Measurements from ENCODE around the gene CRK. TPM values are rescaled to one million over a fixed set of nuclear protein-coding genes. Genes with fewer than 3 reads are reported as not detected.

The CRK gene
- total RNA-seq, 3 donors from 2014 or later: 73.9 to 85.3 (median 74.0) TPM

DNA sequence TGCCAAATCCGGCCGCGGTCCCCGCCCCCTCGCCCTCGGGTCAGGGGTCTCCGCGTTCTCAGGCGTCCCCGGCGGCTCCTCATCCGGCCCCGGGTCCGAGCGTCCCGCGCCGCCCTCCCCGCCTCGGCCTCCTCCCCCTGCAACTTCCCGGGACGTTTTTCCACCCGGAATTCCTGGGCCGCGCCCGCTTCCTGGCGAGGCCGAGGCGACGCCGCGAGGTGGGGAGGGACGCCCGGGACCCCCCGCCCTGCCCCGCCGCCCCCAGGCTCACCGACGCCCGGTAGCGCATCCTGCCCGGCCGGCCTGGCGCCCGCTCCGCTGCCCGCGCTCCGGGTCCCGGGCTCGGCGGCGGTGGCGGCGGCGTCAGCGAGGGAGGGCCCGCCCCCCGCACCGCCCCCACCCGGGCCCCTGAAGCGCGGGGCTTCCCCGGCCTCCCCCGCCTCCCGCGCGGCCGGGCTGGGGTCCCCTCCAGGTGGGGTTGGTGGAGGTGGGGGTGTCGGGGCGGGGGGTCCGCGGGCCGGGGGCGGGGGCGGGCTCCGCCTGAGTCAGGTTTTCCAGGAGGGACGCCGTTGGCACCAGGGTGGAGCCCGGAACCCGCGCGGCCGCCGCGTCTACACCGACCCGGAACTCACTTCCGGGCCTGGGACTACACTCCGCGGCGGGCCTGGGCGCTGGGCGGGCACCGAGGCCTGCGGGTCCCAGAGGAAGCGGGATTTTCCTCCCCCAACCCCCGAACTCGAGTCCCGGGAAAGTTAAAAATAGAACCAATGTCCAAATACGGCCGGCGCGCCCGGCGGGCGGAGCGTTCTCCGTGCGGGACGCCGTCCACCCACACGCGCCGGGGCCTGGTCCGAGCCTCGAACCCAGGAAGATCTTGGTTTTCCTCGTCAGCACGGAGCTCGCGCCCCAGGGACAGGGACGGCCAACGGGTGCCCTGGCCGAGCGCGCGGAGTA is 29.7 kb upstream of the CRK start:
- TF ChIP-seq, protein P1, sequence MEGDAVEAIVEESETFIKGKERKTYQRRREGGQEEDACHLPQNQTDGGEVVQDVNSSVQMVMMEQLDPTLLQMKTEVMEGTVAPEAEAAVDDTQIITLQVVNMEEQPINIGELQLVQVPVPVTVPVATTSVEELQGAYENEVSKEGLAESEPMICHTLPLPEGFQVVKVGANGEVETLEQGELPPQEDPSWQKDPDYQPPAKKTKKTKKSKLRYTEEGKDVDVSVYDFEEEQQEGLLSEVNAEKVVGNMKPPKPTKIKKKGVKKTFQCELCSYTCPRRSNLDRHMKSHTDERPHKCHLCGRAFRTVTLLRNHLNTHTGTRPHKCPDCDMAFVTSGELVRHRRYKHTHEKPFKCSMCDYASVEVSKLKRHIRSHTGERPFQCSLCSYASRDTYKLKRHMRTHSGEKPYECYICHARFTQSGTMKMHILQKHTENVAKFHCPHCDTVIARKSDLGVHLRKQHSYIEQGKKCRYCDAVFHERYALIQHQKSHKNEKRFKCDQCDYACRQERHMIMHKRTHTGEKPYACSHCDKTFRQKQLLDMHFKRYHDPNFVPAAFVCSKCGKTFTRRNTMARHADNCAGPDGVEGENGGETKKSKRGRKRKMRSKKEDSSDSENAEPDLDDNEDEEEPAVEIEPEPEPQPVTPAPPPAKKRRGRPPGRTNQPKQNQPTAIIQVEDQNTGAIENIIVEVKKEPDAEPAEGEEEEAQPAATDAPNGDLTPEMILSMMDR (IDR thresholded peaks at IDR 0.05): no peak

DNA sequence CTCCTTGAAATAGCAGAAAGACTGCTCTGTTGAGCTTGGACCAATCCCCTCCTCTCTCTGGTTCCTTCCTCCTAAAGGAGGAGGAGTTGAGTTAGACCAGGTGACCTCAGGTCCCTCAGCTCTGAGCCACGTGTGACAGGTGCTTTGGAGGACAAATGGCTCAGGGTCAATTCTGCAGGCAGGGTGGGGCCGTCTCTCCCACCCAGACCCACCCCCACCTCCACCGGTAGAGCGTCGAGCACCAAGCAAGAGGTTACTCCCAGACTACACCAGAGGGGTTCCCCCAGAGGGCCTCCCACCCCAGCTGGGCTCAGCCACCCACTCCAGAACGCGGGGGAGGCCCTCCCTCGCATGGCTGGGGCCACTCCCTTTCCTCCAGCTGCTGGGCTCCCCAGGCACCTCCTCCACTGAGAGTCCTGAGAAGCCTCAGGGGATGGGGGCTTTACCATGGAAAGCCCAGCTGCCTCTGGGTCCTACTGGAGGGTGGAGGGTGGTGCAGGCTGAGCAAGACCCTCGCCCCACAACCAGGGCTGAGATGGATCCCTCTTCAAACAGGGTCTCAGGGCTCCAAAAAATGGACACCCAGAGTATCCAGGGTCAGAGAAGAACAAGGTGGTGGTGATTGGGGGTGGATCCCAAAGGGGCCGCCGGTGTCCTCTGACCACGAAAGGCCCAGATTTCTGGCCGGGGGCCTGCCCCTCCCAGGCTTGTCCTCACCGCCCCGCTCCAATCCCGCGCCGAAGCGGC is 28.8 kb upstream of the CRK start:
- H3K4me1 ChIP-seq (ENCODE audit: low read depth): peaks cover 28% of the 10 kb centered on the region

More for the DNA sequence above, 29.7 kb upstream of the CRK start:
- DNase-seq: peak; percentile 78 to 88 (median 86)
- Histone ChIP-seq H3K36me3 (ENCODE audit: low read depth) (peaks cover under 1% of the 10 kb centered on the region), H3K9me3 (no peaks in the 10 kb centered on the region), H3K4me3 (peak overlapping the region; percentile 84), H3K4me1 (ENCODE audit: low read depth) (peaks cover 35% of the 10 kb centered on the region)
- intact Hi-C loops (cut with DNase I, micrococcal nuclease): no loop called here
- ATAC-seq: peak; percentile 42

DNA sequence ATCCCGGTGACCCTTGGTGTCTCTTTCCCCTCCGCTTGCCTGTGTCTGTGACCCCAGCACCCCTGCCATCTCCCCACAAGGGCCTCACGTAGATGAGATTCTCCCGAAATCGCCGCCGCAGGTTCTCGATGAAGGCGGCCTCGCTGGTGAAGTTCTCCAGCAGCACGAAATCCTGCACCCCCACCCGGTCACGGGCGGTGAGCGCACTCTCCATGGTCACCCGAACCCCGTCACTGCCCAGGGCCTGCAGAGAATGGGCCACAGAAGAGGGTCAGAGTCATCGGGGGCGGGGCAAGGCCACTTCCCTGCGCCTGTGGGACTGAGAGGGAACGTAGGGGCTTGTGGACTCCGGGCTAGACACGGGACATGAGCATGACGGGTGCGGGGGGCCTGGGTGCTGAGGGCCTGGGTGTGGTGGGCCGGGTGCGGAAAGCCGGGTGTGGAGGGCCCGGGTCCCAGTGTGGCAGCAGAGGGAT is 28.1 kb upstream of the CRK start:
- peaks cover 25% of the 10 kb centered on the region for H3K4me1 ChIP-seq (ENCODE audit: low read depth)
- intact Hi-C loops (cut with DNase I, micrococcal nuclease): no loop called here
- H3K9me3 ChIP-seq: no peaks in the 10 kb centered on the region
- H3K4me3 ChIP-seq: no peak overlapping the region
- TF ChIP-seq, protein P1 (IDR thresholded peaks at IDR 0.05): no peak
- H3K36me3 ChIP-seq (ENCODE audit: low read depth): peaks cover 5% of the 10 kb centered on the region
- DNase-seq: peak; percentile 46 to 76 (median 65)
- ATAC-seq: no peak

More for the DNA sequence above, 28.8 kb upstream of the CRK start:
- H3K36me3 ChIP-seq (ENCODE audit: low read depth): peaks cover 5% of the 10 kb centered on the region
- intact Hi-C loops (cut with DNase I, micrococcal nuclease): no loop called here
- DNase-seq: peak; percentile 78 to 88 (median 83)
- peak; percentile 61 for ATAC-seq
- TF ChIP-seq, protein P1 (IDR thresholded peaks at IDR 0.05): no peak
- H3K4me3 ChIP-seq: peak overlapping the region; percentile 84
- H3K9me3 ChIP-seq: no peaks in the 10 kb centered on the region

DNA sequence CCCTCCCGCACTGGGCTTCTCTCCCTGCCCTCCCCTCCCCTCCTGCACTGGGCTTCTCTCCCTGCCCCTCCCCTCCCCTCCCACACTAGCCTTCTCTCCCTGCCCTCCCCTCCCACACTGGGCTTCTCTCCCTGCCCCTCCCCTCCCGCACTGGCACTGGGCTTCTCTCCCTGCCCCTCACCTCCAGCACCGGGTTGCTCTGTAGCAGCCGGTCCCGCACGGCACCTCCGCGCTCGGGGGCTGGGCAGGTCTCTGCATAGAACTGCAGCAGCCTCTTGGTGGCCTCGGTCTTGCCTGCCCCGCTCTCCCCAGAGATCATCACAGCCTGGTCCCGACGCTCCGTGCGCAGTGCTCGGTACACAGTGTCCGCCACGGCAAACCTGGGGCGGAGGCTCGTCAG is 26.6 kb upstream of the CRK start:
- TF ChIP-seq, protein P1 (IDR thresholded peaks at IDR 0.05): no peak
- Histone ChIP-seq H3K4me1 (ENCODE audit: low read depth) (peaks cover 18% of the 10 kb centered on the region), H3K4me3 (no peak overlapping the region), H3K36me3 (ENCODE audit: low read depth) (peaks cover 13% of the 10 kb centered on the region), H3K9me3 (no peaks in the 10 kb centered on the region)
- intact Hi-C loops (cut with DNase I, micrococcal nuclease): no loop called here
- no peak for ATAC-seq
- DNase-seq: no peak

DNA sequence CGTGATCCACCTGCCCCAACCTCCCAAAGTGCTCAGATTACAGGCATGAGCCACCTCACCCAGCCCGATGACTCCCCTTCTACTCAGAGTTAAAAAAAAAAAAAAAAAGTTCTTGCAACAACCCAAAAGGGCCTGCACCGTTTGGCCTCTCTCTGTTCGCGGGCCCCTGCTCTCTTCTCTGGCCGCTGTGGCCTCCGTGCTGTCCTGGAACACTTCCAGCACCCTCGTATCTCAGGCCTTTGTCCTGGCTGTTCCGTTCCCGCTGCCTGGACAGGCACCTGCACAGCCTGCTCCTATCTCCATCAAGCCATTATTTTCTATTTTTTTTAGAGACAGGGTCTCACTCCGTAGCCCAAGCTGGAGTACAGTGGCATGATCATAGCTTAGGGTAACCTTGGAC is 25.7 kb upstream of the CRK start:
- ATAC-seq: no peak
- H3K36me3 ChIP-seq (ENCODE audit: low read depth): peaks cover 13% of the 10 kb centered on the region
- TF ChIP-seq, protein P1 (IDR thresholded peaks at IDR 0.05): no peak
- no peak overlapping the region for H3K4me3 ChIP-seq
- peaks cover 8% of the 10 kb centered on the region for H3K4me1 ChIP-seq (ENCODE audit: low read depth)
- intact Hi-C loops (cut with DNase I, micrococcal nuclease): no loop called here
- no peaks in the 10 kb centered on the region for H3K9me3 ChIP-seq
- DNase-seq: no peak

Measured in mucosa of descending colon (tissue), 3 donors.